ENCODE measurements around the gene PJA2. TPM values are rescaled to one million over a fixed set of nuclear protein-coding genes. Genes with fewer than 3 reads are reported as not detected.

Gene PJA2
- total and polyA plus RNA-seq, 2 donors (not counting 3 experiments of a cell fraction or from before 2014, with no cell fraction given), result 24.4 to 64.9 TPM

DNA sequence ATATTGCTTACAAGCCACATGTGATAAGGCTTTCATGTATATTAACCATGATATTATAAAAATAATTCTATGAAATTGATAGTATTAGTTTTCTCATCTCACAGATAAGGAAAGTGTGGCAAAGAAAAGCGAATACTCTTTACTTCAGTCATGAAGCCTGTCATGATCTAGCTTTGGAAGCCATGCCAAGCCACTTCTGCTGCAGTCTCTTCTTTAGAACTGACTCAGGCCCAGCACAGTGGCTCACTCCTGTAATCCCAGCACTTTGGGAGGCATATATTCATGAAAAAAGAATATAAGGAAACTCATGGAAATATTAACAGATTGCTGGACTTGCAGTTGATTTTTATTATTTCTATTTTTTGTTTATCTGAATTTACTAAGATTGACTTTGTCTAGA, 42.9 kb upstream of the PJA2 start:
- H2AFZ ChIP-seq (ENCODE audit: low read depth, low read length), result no peak overlapping the region

More for the DNA sequence above, 42.9 kb upstream of the PJA2 start:
- dilution Hi-C loops (cut with MboI; ENCODE audit: extremely low pct_ligation_motif_present, low sequenced_read_pairs) (no loop called here), intact Hi-C loops (cut with micrococcal nuclease) (no loop called here)
- ChIA-PET CTCF (no interaction called here), POLR2A (no interaction called here)
- no peaks in the 10 kb centered on the region for H3K9me1 ChIP-seq (replicated peaks; ENCODE audit: control insufficient read depth, extremely low read depth, insufficient read depth, low read length)
- no peak overlapping the region for H3K4me3 ChIP-seq (replicated peaks in 1 of 3; ENCODE audit: insufficient read depth in 1 of 3, low read depth in 1 of 3, low read length in 3 of 3)
- H3K9ac ChIP-seq (replicated peaks; ENCODE audit: extremely low read depth, insufficient read depth, low read length), result no peak overlapping the region
- DNase-seq (ENCODE audit: low read depth, low spot score) (no peak), FAIRE-seq (no peak)
- H3K36me3 ChIP-seq (ENCODE audit: control insufficient read depth in 2 of 2, extremely low read depth in 1 of 2, insufficient read depth in 2 of 2, low read length in 2 of 2), result no peaks in the 10 kb centered on the region
- no peaks in the 10 kb centered on the region for H3K9me3 ChIP-seq (replicated peaks; ENCODE audit: control insufficient read depth, insufficient read depth, low read length)
- H3K4me2 ChIP-seq (ENCODE audit: insufficient read depth, low read length), result no peak overlapping the region
- no TSS peak for BruUV-seq (replicated peaks)
- H3K4me1 ChIP-seq (ENCODE audit: control insufficient read depth, extremely low read depth, insufficient read depth, low read length), result peaks cover 21% of the 10 kb centered on the region
- TF ChIP-seq GATA2 (IDR thresholded peaks at IDR 0.05; ENCODE audit: insufficient read depth, insufficient read length, low read depth, low read length) (no peak), JUN (IDR thresholded peaks at IDR 0.05; ENCODE audit: borderline replicate concordance, insufficient read depth, insufficient read length, low read depth) (no peak), POLR2AphosphoS5 (IDR thresholded peaks at IDR 0.05; ENCODE audit: insufficient read depth, low read depth, low read length) (no peak), EZH2 (IDR thresholded peaks at IDR 0.05; ENCODE audit: borderline replicate concordance, low read depth, low read length, severe bottlenecking) (no peak), MYC (IDR thresholded peaks at IDR 0.05; ENCODE audit: low read depth, low read length) (no peak), FOS (IDR thresholded peaks at IDR 0.05; ENCODE audit: borderline replicate concordance, insufficient read depth, low read length) (no peak), POLR2A (IDR thresholded peaks at IDR 0.05; ENCODE audit: low read depth, low read length) (no peak)
- TF ChIP-seq, protein P1, sequence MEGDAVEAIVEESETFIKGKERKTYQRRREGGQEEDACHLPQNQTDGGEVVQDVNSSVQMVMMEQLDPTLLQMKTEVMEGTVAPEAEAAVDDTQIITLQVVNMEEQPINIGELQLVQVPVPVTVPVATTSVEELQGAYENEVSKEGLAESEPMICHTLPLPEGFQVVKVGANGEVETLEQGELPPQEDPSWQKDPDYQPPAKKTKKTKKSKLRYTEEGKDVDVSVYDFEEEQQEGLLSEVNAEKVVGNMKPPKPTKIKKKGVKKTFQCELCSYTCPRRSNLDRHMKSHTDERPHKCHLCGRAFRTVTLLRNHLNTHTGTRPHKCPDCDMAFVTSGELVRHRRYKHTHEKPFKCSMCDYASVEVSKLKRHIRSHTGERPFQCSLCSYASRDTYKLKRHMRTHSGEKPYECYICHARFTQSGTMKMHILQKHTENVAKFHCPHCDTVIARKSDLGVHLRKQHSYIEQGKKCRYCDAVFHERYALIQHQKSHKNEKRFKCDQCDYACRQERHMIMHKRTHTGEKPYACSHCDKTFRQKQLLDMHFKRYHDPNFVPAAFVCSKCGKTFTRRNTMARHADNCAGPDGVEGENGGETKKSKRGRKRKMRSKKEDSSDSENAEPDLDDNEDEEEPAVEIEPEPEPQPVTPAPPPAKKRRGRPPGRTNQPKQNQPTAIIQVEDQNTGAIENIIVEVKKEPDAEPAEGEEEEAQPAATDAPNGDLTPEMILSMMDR (IDR thresholded peaks at IDR 0.05; ENCODE audit: extremely low read depth in 1 of 2, insufficient read depth in 1 of 2, low read depth in 1 of 2, low read length in 2 of 2), result no peak
- TF ChIP-seq, protein P2, sequence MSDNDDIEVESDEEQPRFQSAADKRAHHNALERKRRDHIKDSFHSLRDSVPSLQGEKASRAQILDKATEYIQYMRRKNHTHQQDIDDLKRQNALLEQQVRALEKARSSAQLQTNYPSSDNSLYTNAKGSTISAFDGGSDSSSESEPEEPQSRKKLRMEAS (IDR thresholded peaks at IDR 0.05; ENCODE audit: insufficient read depth, insufficient read length), result no peak
- no peak overlapping the region for H3K27ac ChIP-seq (ENCODE audit: insufficient read depth, low read depth, low read length)
- no peaks in the 10 kb centered on the region for H3K79me2 ChIP-seq (ENCODE audit: control insufficient read depth, insufficient read depth, low read length)
- H4K20me1 ChIP-seq (replicated peaks; ENCODE audit: control insufficient read depth, extremely low read depth, insufficient read depth, low read length), result no peaks in the 10 kb centered on the region
- no peaks in the 10 kb centered on the region for H3K27me3 ChIP-seq (ENCODE audit: control insufficient read depth in 2 of 2, insufficient read depth in 2 of 2, low read length in 2 of 2)

Measured in endothelial cell of umbilical vein (primary cell).